NT2/D1 (cell line): ENCODE data around the gene TRIM31.
A peak's percentile ranks its signal among the peaks of the same experiment; 100 is the strongest.

Source experiments
- DNase-seq: peaks from one replicate; pipeline ENCODE4 v3.0.0-alpha.2; 2011; ENCODE audit warnings: low read depth, low spot score
- H3K27me3 ChIP-seq: 2 replicates; pipeline ENCODE4 v1.6.0; 2011; ENCODE audit warnings: mild to moderate bottlenecking; ENCODE audit not compliant: insufficient read length, insufficient read depth
- H3K36me3 ChIP-seq: 2 replicates; pipeline ENCODE4 v1.6.1; 2011; ENCODE audit warnings: mild to moderate bottlenecking, low read length, mixed read lengths; ENCODE audit not compliant: insufficient read depth, insufficient read length
- H3K4me1 ChIP-seq: 2 replicates; pipeline ENCODE4 v1.5.1; 2011; ENCODE audit not compliant: insufficient read depth, insufficient read length
- H3K4me3 ChIP-seq: 2 replicates; pipeline ENCODE4 v1.5.1; 2011; ENCODE audit warnings: low read depth; ENCODE audit not compliant: insufficient read length
- H3K9ac ChIP-seq: 2 replicates; pipeline ENCODE4 v1.6.0; 2011; ENCODE audit warnings: low read depth; ENCODE audit not compliant: insufficient read length
- H3K9me3 ChIP-seq: 2 replicates; pipeline ENCODE4 v1.5.1; 2011; ENCODE audit warnings: mild to moderate bottlenecking, low read length; ENCODE audit not compliant: insufficient read depth
- SUZ12 ChIP-seq: IDR thresholded peaks from 2 replicates; pipeline ENCODE4 v1.6.1; 2011; ENCODE audit not compliant: insufficient read length, insufficient read depth; ENCODE audit errors: extremely low read depth
- YY1 ChIP-seq: IDR thresholded peaks from 2 replicates; pipeline ENCODE4 v1.6.1; 2011; ENCODE audit not compliant: insufficient read length, insufficient read depth
- ZNF274 ChIP-seq: IDR thresholded peaks from 2 replicates; pipeline ENCODE4 v1.6.1; 2011; ENCODE audit warnings: mild to moderate bottlenecking, low read depth, low read length

Gene TRIM31

GRCh38 chr6:30103872-30104179 lies 9.1 kb downstream of the TRIM31 start:
- Histone ChIP-seq H3K9me3 (no peaks in the 10 kb centered on the region), H3K9ac (no peak overlapping the region), H3K36me3 (no peaks in the 10 kb centered on the region), H3K4me1 (peaks cover 2% of the 10 kb centered on the region), H3K27me3 (peaks cover 37% of the 10 kb centered on the region), H3K4me3 (no peak overlapping the region)
- DNase-seq = no peak
- TF ChIP-seq ZNF274 (no peak), SUZ12 (no peak), YY1 (no peak)

- Histone ChIP-seq H3K4me1 (peaks cover 2% of the 10 kb centered on the region), H3K4me3 (no peak overlapping the region), H3K36me3 (no peaks in the 10 kb centered on the region), H3K27me3 (peaks cover 42% of the 10 kb centered on the region), H3K9ac (peak overlapping the region; percentile 28), H3K9me3 (no peaks in the 10 kb centered on the region)
- peak; percentile 66 for DNase-seq
- no peak for TF ChIP-seq ZNF274
- no peak for TF ChIP-seq YY1
- no peak for TF ChIP-seq SUZ12
Measured at GRCh38 chr6:30102970-30103871, 9.7 kb downstream of the TRIM31 start.

- H3K36me3 ChIP-seq = no peaks in the 10 kb centered on the region
- H3K4me3 ChIP-seq = peak overlapping the region; percentile 24
- H3K9ac ChIP-seq = peak overlapping the region; percentile 42
- no peak for DNase-seq
- H3K27me3 ChIP-seq = peaks cover 45% of the 10 kb centered on the region
- H3K4me1 ChIP-seq = peaks cover 2% of the 10 kb centered on the region
- TF ChIP-seq YY1 = no peak
- TF ChIP-seq ZNF274 = no peak
- no peak for TF ChIP-seq SUZ12
- no peaks in the 10 kb centered on the region for H3K9me3 ChIP-seq
Measured at GRCh38 chr6:30102414-30102969, 10.4 kb downstream of the TRIM31 start.

- H3K4me1 ChIP-seq = peaks cover 2% of the 10 kb centered on the region
- H3K27me3 ChIP-seq = peaks cover 45% of the 10 kb centered on the region
- H3K4me3 ChIP-seq = peak overlapping the region; percentile 37
- DNase-seq = peak; percentile 20
- H3K9ac ChIP-seq = peak overlapping the region; percentile 77
- H3K9me3 ChIP-seq = no peaks in the 10 kb centered on the region
- H3K36me3 ChIP-seq = no peaks in the 10 kb centered on the region
- TF ChIP-seq SUZ12 (no peak), ZNF274 (no peak), YY1 (no peak)
Measured at GRCh38 chr6:30101444-30102413, 11.2 kb downstream of the TRIM31 start.

GRCh38 chr6:30100585-30101443 lies 12.1 kb downstream of the TRIM31 start:
- peaks cover 45% of the 10 kb centered on the region for H3K27me3 ChIP-seq
- no peaks in the 10 kb centered on the region for H3K9me3 ChIP-seq
- peak overlapping the region; percentile 56 for H3K9ac ChIP-seq
- H3K36me3 ChIP-seq = no peaks in the 10 kb centered on the region
- DNase-seq = no peak
- H3K4me3 ChIP-seq = peak overlapping the region; percentile 37
- H3K4me1 ChIP-seq = peaks cover 2% of the 10 kb centered on the region
- TF ChIP-seq YY1 (no peak), ZNF274 (no peak), SUZ12 (no peak)

GRCh38 chr6:30100154-30100553 lies 12.7 kb downstream of the TRIM31 start:
- Histone ChIP-seq H3K36me3 (no peaks in the 10 kb centered on the region), H3K9me3 (no peaks in the 10 kb centered on the region), H3K4me1 (peaks cover 2% of the 10 kb centered on the region), H3K27me3 (peaks cover 45% of the 10 kb centered on the region), H3K4me3 (peak overlapping the region; percentile 4), H3K9ac (no peak overlapping the region)
- DNase-seq = no peak
- TF ChIP-seq SUZ12 (no peak), ZNF274 (no peak), YY1 (no peak)
